HG02870 (cell line): ENCODE data around the gene KCP.

Experiments used
- ATAC-seq: cut with Tn5 transposase; IDR thresholded peaks from one replicate; pipeline ENCODE4 v1.9.1; 2021; ENCODE audit warnings: mild to moderate bottlenecking, moderate library complexity; ENCODE audit not compliant: unreplicated experiment

KCP gene

GRCh38 chr7:128908750-128909624 is 1.5 kb downstream of the KCP start:
- no peak for ATAC-seq

DNA sequence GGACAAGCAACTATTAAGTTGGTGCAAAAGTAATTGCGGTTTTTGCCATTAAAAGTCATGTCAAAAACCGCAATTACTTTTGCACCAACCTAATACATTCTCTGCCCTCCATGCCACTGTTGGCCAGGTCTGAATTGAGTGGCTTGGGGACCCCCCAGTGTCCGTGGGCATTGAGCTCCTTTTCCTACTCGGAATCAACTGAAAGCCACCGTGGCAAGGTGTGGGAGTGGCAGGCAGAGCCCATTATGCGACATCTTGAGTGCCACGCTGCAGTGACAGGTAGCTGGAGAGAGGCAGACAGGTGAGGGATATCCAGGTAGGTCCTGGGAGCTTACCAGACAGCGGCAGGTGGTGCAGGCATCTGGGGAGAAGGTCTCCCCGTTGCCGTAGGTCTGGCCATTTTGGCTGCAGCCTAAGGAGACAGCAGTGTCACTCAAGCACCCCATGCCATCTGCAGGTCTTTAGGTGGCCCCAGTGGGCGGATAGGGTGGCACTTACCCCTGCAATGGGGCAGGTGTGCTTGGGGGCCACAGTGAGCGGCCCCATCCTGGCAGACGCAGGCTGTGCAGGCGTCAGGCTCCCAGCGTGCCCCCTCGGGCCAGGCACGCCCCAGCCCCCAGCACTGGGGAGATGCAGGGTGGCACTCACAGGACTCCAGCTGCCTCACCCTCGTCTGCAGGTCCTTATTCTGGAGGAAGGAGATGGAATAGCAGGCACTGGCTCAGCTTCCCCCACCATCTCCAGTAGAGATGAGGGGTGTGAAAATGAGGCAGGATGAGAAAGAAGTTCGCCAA is 3.5 kb downstream of the KCP start:
- no peak for ATAC-seq

DNA sequence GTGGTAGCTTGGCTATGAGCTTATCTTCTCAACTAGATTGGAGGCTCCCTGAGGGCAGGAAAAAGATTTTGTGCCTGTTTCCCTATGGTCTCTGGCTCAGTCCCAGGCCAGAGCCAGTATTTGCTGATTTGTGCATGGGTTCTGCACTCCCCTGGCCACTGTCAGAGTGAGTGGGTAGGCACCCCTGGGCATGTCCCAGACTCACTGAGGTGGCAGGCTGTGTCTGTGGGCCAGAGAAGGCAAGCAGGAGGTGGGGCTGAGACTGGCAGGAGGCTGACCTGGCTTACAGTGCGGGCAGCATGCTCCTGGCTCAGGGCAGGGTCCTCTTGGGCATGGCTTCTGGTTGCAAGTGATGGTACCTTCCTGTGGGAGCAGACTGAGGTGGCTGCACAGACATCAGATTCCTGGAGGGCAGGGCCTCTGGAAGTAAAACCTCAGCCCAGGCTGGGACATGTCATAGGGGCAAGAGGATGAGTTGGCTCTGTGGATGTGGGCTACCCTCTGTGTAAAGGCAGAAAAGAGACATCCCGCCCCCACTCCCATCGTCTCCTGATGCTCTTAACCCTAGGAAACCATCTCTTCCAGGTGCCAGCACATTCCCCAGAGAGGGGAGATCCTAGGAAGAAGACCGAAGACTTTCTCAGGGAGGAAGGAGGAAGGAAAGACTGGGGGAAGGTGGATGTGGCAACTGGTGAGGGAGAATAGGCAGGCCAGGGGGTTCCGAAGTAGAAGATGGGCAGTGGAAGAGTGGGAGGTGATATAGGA is 4.3 kb downstream of the KCP start:
- no peak for ATAC-seq

DNA sequence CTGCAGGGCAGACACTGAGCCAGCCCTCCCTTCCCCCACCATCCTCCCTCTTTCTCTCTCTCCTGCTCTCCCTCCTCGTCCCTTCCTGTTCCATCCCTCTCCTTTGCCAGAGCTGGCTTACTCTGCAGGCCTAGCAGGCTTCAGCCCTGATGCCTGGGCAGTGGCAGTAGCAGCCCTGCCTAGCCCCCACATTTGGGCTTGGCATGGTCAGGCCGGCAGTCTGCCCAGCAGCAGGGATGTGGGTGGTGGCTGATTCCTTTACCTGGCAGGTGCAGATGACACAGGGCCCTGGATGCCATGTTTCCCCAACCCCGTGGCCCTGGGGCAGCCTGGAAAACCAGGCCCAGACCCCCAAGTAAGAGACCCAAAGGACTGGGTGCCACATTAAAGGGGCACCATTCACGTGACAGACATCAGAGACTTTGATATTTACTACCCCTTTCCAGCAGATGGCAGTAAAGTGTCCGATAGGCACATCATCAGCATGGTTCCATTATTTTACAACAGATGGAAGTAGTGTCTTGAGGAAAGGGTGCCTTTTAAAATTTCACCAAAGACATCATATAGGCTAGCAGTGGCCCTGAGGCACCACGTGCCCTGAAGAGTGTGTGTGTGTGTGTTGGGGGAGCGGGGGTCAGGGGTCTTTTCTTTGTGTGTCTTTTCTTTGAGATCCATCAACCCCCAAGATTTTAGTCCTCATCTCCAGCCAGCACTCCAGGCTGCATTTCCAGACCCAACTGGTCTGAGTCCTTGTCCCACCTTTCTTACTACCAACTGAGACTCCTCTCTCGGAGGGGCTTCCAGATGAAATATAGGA is 5.9 kb downstream of the KCP start:
- no peak for ATAC-seq

GRCh38 chr7:128903621-128904361 is 6.7 kb downstream of the KCP start:
- ATAC-seq = no peak

- ATAC-seq = no peak
Observed at GRCh38 chr7:128902761-128903585, 7.5 kb downstream of the KCP start.

DNA sequence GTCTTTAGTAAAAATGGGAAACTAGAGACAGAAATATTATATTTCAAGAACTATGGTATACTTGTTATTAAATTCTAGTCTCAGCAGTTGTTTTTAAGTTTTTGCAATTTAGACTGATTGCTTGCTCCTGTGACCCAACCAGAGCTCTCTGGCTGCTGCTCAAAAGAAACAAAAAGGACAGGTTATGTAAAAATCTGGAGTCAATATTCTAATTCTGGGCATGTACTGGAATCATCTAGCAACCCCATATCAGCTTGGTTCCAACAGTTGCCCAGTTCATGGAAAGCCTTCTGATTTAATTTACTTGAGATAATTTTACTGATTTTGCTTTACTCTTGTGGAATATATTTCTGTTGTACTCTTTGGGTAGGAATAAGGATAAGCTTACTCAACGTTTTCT is 10.3 kb downstream of the KCP start:
- ATAC-seq = no peak

DNA sequence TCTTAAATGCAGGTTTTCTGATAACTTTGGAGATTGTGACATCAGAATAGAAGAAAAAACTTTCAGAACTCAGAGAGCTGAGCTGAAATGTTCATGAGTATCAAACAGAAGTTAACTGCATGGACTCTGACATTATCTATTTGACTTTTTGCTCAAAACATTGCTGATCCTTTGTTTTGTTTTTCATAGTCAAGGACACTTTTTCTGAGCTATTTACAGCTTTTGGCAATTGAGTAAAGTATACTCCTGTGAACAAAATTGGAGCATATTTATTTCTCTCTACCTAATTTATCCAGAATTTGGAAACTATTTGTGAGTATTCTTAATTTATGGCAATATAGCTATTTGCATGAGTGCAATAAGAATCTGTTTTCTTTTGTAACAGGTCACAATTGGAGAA is 11.1 kb downstream of the KCP start:
- no peak for ATAC-seq

GRCh38 chr7:128895320-128895719 is 15.2 kb downstream of the KCP start:
- ATAC-seq = no peak

- no peak for ATAC-seq
Observed at GRCh38 chr7:128894101-128894440, 16.4 kb downstream of the KCP start.

DNA sequence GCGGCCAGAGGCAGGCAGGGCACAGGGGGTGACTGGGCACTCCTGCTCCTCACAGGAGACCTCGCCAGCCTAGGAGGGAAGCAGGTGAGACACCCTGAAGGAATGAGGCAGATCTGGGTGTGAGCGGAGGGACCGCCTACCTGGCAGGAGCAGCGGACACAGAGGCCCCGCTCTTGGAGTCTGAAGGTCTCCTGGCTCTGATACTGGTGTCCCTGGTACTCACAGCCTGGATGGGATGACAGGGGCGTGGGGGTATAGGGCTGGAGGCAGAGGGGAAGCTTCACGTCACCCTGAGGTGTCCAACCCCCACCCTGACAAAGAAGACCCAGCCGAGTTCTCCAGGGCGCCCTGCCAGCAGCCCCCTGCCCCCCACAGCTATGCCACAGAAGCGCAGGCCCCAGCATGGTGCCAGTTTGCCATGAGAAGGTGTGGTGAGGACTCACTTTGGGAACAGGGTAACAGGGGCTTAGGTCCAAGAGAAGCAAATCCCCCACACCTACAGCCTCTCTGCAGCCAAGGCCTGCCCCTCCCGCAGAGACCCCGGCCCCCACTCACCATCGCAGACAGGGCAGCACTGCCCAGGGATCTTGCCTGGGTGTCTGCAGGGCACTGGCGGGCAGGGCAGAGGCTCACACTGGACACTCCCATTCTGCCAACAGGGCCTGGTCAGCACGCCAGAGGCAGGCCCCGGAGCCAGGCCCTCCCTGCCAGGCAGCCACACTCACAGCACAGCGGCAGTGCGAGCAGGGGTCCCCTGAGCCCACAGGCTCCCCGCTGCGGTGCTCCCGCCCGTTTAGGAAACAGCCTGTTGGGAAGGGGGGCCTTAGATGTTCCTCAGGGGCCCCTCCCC is 17.0 kb downstream of the KCP start:
- ATAC-seq = no peak

DNA sequence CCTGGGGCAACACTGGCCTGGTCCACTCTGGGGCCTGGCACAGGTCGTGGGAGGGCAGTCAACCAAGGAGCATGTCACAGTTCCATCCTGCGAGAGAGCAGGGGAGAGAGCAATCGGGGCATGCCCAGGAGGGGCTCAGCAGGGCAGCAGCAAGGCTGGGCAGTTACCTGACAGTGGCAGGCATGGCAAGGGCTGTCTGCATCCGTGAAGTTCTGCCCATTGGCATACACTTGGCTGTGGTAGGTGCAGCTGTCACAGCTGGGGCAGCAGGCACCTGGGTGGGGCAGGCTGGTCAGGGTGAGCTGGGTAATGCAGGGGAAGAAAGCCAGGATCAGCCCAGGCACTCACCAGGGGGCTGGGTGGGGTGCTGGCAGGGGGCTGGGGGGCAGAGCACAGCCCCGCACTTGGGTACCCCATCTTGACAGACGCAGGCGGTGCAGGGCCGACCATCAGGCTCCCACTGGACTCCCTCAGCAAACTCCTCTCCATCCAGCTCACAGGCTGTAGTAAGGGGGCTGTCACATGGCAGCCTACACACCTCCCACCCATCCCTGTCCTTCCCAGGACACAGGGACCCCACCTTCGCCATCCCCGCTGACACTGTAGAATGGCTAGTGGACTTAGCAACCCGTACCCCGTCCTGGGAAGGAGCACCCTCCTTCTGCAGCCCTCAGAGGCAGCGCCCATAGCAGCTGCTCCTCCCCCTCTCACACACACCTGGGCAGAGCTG is 17.8 kb downstream of the KCP start:
- ATAC-seq = no peak

- ATAC-seq = no peak
Observed at GRCh38 chr7:128891942-128892269, 18.6 kb downstream of the KCP start.

DNA sequence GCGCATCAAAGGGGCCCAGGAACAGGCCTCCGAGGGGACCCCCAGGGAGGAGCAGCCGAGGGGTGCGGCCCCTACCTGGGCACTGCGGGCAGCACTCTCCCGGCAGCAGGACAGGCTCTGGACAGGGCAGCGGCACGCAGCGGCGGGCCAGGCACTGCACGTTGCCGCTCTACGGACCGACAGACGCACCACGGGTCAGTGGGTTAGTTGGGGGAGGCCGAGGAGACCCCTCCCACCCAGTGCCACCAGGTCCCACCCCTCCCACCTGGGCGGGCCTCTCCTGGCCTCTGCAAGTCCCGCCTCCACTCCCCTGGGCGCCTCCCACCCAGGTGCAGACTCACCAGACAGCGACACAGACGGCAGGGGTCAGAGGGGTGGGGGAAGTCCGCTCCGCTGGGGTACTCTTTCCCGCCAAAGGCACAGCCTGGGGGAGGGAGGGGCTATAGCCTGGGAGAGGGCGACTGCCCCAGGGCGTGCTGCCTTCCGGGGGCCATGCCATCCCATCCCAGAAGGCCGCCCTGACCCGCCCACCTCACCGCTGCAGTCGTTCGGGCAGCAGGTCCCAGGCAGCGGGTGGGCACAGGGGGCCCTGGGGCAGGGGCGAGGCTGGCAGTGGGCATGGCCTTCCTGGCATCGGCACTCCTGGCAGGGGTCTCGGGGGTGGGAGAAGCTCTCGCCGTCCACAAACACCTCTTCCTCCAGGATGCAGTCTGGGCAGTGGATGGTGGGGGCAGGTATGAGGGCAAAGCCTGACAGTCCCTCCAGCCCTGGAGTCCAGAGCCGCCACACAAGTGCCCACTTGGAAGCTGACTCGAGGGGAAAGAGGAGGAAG is 19.2 kb downstream of the KCP start:
- no peak for ATAC-seq

GRCh38 chr7:128890306-128891109 is 20.0 kb downstream of the KCP start:
- ATAC-seq = no peak

GRCh38 chr7:128889121-128889520 is 21.4 kb downstream of the KCP start:
- ATAC-seq = no peak
